ENCODE data around the gene SNAPIN. TPM values are rescaled to one million over a fixed set of nuclear protein-coding genes. Genes with fewer than 3 reads are reported as not detected.
"Not testable (repeated sequence)": the region's sequence is repeated elsewhere in the genome, so short reads cannot be mapped to it uniquely, and the experiment has no call there.

SNAPIN gene
- total RNA-seq, 3 donors from 2014 or later = 22.6 to 33.7 (median 25.4) TPM

GRCh38 chr1:153661111-153661708 is 2.7 kb downstream of the SNAPIN start:
- ATAC-seq (no peak), DNase-seq (no peak)
- intact Hi-C loops (cut with DNase I, micrococcal nuclease) = no loop called here
- TF ChIP-seq CTCF (IDR thresholded peaks at IDR 0.05) = no peak
- Histone ChIP-seq H3K9me3 (no peaks in the 10 kb centered on the region), H3K36me3 (ENCODE audit: low read depth) (peaks cover 6% of the 10 kb centered on the region), H3K4me3 (no peak overlapping the region), H3K4me1 (ENCODE audit: low read depth) (peaks cover 8% of the 10 kb centered on the region)

- H3K4me1 ChIP-seq (ENCODE audit: low read depth) = peaks cover 8% of the 10 kb centered on the region
- DNase-seq (no peak), ATAC-seq (no peak)
- H3K9me3 ChIP-seq = no peaks in the 10 kb centered on the region
- H3K36me3 ChIP-seq (ENCODE audit: low read depth) = peaks cover 6% of the 10 kb centered on the region
- H3K4me3 ChIP-seq = no peak overlapping the region
- intact Hi-C loops (cut with DNase I, micrococcal nuclease) = no loop called here
- TF ChIP-seq CTCF (IDR thresholded peaks at IDR 0.05) = no peak
These were observed 3.8 kb downstream of the SNAPIN start for GRCh38 chr1:153662269-153662668.

GRCh38 chr1:153663211-153663610 is 4.7 kb downstream of the SNAPIN start:
- TF ChIP-seq CTCF (IDR thresholded peaks at IDR 0.05) = no peak
- peak in 1 of 3 donors; percentile 1 for DNase-seq
- no peaks in the 10 kb centered on the region for H3K9me3 ChIP-seq
- intact Hi-C loops (cut with DNase I, micrococcal nuclease) = no loop called here
- ATAC-seq = no peak
- H3K4me3 ChIP-seq = no peak overlapping the region
- H3K36me3 ChIP-seq (ENCODE audit: low read depth) = peaks cover 6% of the 10 kb centered on the region
- H3K4me1 ChIP-seq (ENCODE audit: low read depth) = peaks cover 11% of the 10 kb centered on the region

GRCh38 chr1:153667439-153667838 is 8.9 kb downstream of the SNAPIN start:
- DNase-seq = peak in 1 of 3 donors; percentile 1
- H3K36me3 ChIP-seq (ENCODE audit: low read depth) = no peaks in the 10 kb centered on the region

GRCh38 chr1:153668672-153669071 is 10.2 kb downstream of the SNAPIN start:
- H3K36me3 ChIP-seq (ENCODE audit: low read depth); intact Hi-C loops (cut with DNase I, micrococcal nuclease); H3K9me3 ChIP-seq; H3K4me3 ChIP-seq; ATAC-seq: not testable (repeated sequence)
- DNase-seq = peak in 1 of 3 donors; percentile 42
- H3K4me1 ChIP-seq (ENCODE audit: low read depth) = peaks cover 22% of the 10 kb centered on the region

More at GRCh38 chr1:153667439-153667838, 8.9 kb downstream of the SNAPIN start:
- ATAC-seq = no peak
- Histone ChIP-seq H3K4me3 (no peak overlapping the region), H3K4me1 (ENCODE audit: low read depth) (peaks cover 22% of the 10 kb centered on the region), H3K9me3 (no peaks in the 10 kb centered on the region)
- TF ChIP-seq CTCF (IDR thresholded peaks at IDR 0.05) = no peak
- intact Hi-C loops (cut with DNase I, micrococcal nuclease) = no loop called here

GRCh38 chr1:153669606-153670005 is 11.1 kb downstream of the SNAPIN start:
- no peaks in the 10 kb centered on the region for H3K9me3 ChIP-seq
- no peak overlapping the region for H3K4me3 ChIP-seq
- no peak for ATAC-seq
- intact Hi-C loops (cut with DNase I, micrococcal nuclease) = loop anchor here in 1 of 2 donors (10.0 kb wide), 1 partner anchor 315 kb away; the partner anchor contains the start of gene RAB13
- peaks cover 22% of the 10 kb centered on the region for H3K4me1 ChIP-seq (ENCODE audit: low read depth)
- H3K36me3 ChIP-seq (ENCODE audit: low read depth) = no peaks in the 10 kb centered on the region
- peak in 1 of 3 donors; percentile 1 for DNase-seq
- no peak for TF ChIP-seq CTCF (IDR thresholded peaks at IDR 0.05)

Measured in mucosa of descending colon (tissue), 3 donors.